Right lobe of liver (tissue), 4 donors: ENCODE measurements around the gene SPTBN1.

Experiments
- POLR2A ChIP-seq: fragments of 450-650 bp; IDR thresholded peaks from one replicate; pipeline ENCODE4 v1.6.1; 2017; ENCODE audit warnings: antibody characterized with exemption, mild to moderate bottlenecking
- TF ChIP-seq, protein P1 (sequence below), 4 donors: fragments of 200-600 bp in 3 of 4; fragments of 450-650 bp in 1 of 4; IDR thresholded peaks; one replicate each; pipeline versions ENCODE4 v1.5.1 to v1.8.0; 2016 to 2022; ENCODE audit warnings: antibody characterized with exemption in 4 of 4, mild to moderate bottlenecking in 2 of 4
- donor health status: DM: no; HTN: no; CAD: no.
- donor health status: DM: no; HTN: no; CAD: no.
- donor health status: DM: no; HTN: yes; CAD: no.

DNA sequence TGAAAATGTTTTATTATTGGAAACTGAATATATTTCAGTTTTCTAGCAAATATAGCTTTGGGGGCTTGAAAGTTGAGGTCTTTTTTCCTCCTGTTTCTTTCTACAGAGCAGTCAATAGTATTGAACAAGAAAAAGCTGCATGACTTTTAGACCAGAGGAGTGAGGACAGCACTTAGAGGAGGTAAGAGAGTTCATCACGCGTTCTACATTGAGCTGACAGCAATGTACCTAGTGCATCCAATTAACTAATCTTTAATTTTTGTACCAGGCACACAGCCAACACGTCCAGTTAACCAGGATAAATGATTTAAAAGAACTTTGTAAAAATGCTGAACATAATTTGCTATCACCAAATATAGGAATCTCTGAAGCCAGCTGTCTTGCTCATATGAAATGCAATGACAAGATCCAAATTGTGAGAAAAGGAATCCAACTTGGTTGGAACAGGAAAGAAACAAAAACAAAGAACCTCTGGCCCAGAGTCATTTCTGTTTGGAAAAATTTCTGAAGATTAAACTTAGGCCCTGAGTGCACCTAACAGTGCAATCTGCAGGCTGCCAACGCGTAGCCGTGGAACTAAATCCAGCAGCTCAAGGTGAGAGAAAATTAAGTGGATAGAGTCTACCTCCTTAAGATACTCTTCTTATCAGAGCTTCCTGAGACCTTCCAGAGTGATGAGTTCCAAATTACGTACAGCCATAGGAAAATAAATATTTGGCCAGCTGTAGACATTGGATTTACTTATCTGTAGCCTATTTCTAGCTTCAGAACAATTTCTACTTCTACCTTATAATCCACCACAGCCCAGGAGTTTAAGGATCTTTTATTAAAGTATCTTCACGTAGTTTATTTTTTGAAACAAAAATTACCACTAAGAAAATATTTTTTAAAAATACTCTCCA, 20.6 kb upstream of the SPTBN1 start:
- TF ChIP-seq POLR2A: no peak
- TF ChIP-seq, protein P1, sequence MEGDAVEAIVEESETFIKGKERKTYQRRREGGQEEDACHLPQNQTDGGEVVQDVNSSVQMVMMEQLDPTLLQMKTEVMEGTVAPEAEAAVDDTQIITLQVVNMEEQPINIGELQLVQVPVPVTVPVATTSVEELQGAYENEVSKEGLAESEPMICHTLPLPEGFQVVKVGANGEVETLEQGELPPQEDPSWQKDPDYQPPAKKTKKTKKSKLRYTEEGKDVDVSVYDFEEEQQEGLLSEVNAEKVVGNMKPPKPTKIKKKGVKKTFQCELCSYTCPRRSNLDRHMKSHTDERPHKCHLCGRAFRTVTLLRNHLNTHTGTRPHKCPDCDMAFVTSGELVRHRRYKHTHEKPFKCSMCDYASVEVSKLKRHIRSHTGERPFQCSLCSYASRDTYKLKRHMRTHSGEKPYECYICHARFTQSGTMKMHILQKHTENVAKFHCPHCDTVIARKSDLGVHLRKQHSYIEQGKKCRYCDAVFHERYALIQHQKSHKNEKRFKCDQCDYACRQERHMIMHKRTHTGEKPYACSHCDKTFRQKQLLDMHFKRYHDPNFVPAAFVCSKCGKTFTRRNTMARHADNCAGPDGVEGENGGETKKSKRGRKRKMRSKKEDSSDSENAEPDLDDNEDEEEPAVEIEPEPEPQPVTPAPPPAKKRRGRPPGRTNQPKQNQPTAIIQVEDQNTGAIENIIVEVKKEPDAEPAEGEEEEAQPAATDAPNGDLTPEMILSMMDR (IDR thresholded peaks at IDR 0.05): no peak
